ENCODE measurements around the gene ZKSCAN1. TPM values are rescaled to one million over a fixed set of nuclear protein-coding genes. Genes with fewer than 3 reads are reported as not detected.

Gene ZKSCAN1
- total RNA-seq, 1 experiment from 2014 or later: 69.5 TPM

GRCh38 chr7:100085515-100085914 is 70.1 kb downstream of the ZKSCAN1 start:
- POLR2A ChIA-PET (ENCODE audit: low non-redundant PET): no interaction called here
- no peak overlapping the region for H3K27ac ChIP-seq (ENCODE audit: low read depth, low read length, poor library complexity, severe bottlenecking)

GRCh38 chr7:100087055-100087750 is 71.8 kb downstream of the ZKSCAN1 start:
- no peak for TF ChIP-seq CTCF (conservative IDR thresholded peaks at IDR 0.05; ENCODE audit: low read depth, low read length)
- TF ChIP-seq EZH2 (IDR thresholded peaks at IDR 0.05; ENCODE audit: borderline replicate concordance, low read depth, low read length, poor library complexity, severe bottlenecking): no peak
- no TSS peak for BruUV-seq (replicated peaks)
- Histone ChIP-seq H3K36me3 (ENCODE audit: insufficient read depth, low read length, poor library complexity, severe bottlenecking) (peaks cover 22% of the 10 kb centered on the region), H3K4me1 (ENCODE audit: insufficient read depth, low read length, poor library complexity, severe bottlenecking) (peaks cover 39% of the 10 kb centered on the region), H3K4me3 (ENCODE audit: low read depth, low read length, poor library complexity, severe bottlenecking) (no peak overlapping the region), H3K27me3 (replicated peaks; ENCODE audit: insufficient read depth, low read depth, low read length, poor library complexity) (no peaks in the 10 kb centered on the region), H3K9me3 (ENCODE audit: low read depth, low read length, poor library complexity, severe bottlenecking) (no peaks in the 10 kb centered on the region), H3K27ac (ENCODE audit: low read depth, low read length, poor library complexity, severe bottlenecking) (peak overlapping the region; percentile 91)
- DNase-seq (ENCODE audit: low spot score): peak; percentile 98
- intact Hi-C loops (cut with micrococcal nuclease; ENCODE audit: unreplicated experiment): no loop called here
- ChIA-PET POLR2A (ENCODE audit: low non-redundant PET) (interaction anchor here (0.6 to 0.7 kb wide), 2 partner anchors 11 to 42 kb away, joined by 3 read pairs; no protein-coding TSS in a partner anchor), CTCF (no interaction called here)

More at GRCh38 chr7:100085515-100085914, 70.1 kb downstream of the ZKSCAN1 start:
- BruUV-seq (replicated peaks): no TSS peak
- TF ChIP-seq EZH2 (IDR thresholded peaks at IDR 0.05; ENCODE audit: borderline replicate concordance, low read depth, low read length, poor library complexity, severe bottlenecking): no peak
- TF ChIP-seq CTCF (conservative IDR thresholded peaks at IDR 0.05; ENCODE audit: low read depth, low read length): no peak
- peaks cover 5% of the 10 kb centered on the region for H3K36me3 ChIP-seq (ENCODE audit: insufficient read depth, low read length, poor library complexity, severe bottlenecking)
- no peaks in the 10 kb centered on the region for H3K9me3 ChIP-seq (ENCODE audit: low read depth, low read length, poor library complexity, severe bottlenecking)
- H3K4me3 ChIP-seq (ENCODE audit: low read depth, low read length, poor library complexity, severe bottlenecking): no peak overlapping the region
- no peaks in the 10 kb centered on the region for H3K27me3 ChIP-seq (replicated peaks; ENCODE audit: insufficient read depth, low read depth, low read length, poor library complexity)
- intact Hi-C loops (cut with micrococcal nuclease; ENCODE audit: unreplicated experiment): no loop called here
- CTCF ChIA-PET: no interaction called here
- H3K4me1 ChIP-seq (ENCODE audit: insufficient read depth, low read length, poor library complexity, severe bottlenecking): peaks cover 34% of the 10 kb centered on the region
- DNase-seq (ENCODE audit: low spot score): no peak

GRCh38 chr7:100088095-100088620 is 72.8 kb downstream of the ZKSCAN1 start:
- CTCF ChIA-PET: no interaction called here
- Histone ChIP-seq H3K4me3 (ENCODE audit: low read depth, low read length, poor library complexity, severe bottlenecking) (peak overlapping the region; percentile 94), H3K36me3 (ENCODE audit: insufficient read depth, low read length, poor library complexity, severe bottlenecking) (peaks cover 31% of the 10 kb centered on the region), H3K9me3 (ENCODE audit: low read depth, low read length, poor library complexity, severe bottlenecking) (no peaks in the 10 kb centered on the region), H3K27me3 (replicated peaks; ENCODE audit: insufficient read depth, low read depth, low read length, poor library complexity) (no peaks in the 10 kb centered on the region), H3K27ac (ENCODE audit: low read depth, low read length, poor library complexity, severe bottlenecking) (peak overlapping the region; percentile 91), H3K4me1 (ENCODE audit: insufficient read depth, low read length, poor library complexity, severe bottlenecking) (peaks cover 39% of the 10 kb centered on the region)
- no peak for DNase-seq (ENCODE audit: low spot score)
- intact Hi-C loops (cut with micrococcal nuclease; ENCODE audit: unreplicated experiment): no loop called here
- TF ChIP-seq CTCF (conservative IDR thresholded peaks at IDR 0.05; ENCODE audit: low read depth, low read length) (no peak), EZH2 (IDR thresholded peaks at IDR 0.05; ENCODE audit: borderline replicate concordance, low read depth, low read length, poor library complexity, severe bottlenecking) (no peak)
- no TSS peak for BruUV-seq (replicated peaks)
- POLR2A ChIA-PET (ENCODE audit: low non-redundant PET): no interaction called here

All from A673 (cell line).